ENCODE measurements around the gene NOP10.
A peak's percentile ranks its signal among the peaks of the same experiment; 100 is the strongest.

DNA sequence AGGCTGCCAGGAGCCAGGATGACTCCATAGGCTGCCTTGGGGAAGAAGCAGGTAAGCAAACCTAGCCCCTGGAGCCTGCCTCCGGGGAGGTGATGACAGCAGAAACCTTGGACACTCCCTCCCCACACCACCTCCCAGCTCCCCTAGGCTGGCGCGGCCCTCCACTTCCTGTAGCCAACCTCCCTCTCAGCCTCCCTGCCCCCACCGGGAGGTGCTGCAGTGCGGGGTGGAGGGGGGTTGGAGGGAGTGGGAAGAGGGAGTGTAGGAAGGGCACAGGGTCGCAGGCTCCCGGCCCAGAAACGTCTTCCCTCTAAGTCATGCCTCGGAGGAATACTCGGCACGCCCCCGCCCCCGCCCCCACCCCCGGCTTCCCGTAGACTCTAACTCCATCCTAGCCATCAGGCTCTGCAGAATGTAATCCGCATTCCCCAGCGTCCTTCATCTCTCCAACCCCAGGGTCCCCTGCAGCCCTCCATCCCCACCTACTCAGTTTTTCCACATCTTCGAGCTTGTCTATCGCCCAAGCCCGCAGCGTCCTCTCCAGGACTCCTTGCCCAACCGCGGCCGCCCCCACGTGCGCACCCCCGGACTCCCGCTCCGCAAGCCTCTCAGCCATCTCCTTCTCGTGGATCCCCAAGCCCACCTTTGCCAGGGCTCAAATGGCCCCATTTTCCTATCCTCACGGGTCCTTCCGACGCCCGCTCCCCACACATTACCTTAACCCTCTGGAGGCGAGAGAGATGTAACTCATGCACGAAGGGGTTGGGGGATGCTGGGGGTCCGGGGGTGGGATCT, 23.5 kb upstream of the NOP10 start:
- peak; percentile 35; the same call in 1 of the 2 replicates for TF ChIP-seq MAX (IDR thresholded peaks at IDR 0.05)
- no peak for TF ChIP-seq CTCF (IDR thresholded peaks at IDR 0.05)
- no peak for TF ChIP-seq EP300 (IDR thresholded peaks at IDR 0.05)
- no peak for TF ChIP-seq RCOR1 (IDR thresholded peaks at IDR 0.05; ENCODE audit: low read depth, low read length)
- no peak; the same call in 1 of the 2 replicates for TF ChIP-seq POLR2A (IDR thresholded peaks at IDR 0.05; ENCODE audit: low read length)
- TF ChIP-seq ZSCAN20 (CRISPR knock-in tag; IDR thresholded peaks at IDR 0.05) = no peak
- TF ChIP-seq POLR2AphosphoS2 (conservative IDR thresholded peaks at IDR 0.05; ENCODE audit: low read length) = no peak
- TF ChIP-seq USF2 (IDR thresholded peaks at IDR 0.05) = no peak
- no peak for TF ChIP-seq RNF2 (IDR thresholded peaks at IDR 0.05; ENCODE audit: borderline replicate concordance, low read depth)
- TF ChIP-seq RFX5 (IDR thresholded peaks at IDR 0.05) = no peak
- TF ChIP-seq RARB (CRISPR knock-in tag; IDR thresholded peaks at IDR 0.05) = no peak
- no peak for TF ChIP-seq JUNB (IDR thresholded peaks at IDR 0.05)
- no peak for TF ChIP-seq ZNF302 (CRISPR knock-in tag; IDR thresholded peaks at IDR 0.05)

All from A549 (cell line).